Colonic mucosa (tissue), 4 donors: ENCODE data around the gene RAB21. TPM values are rescaled to one million over a fixed set of nuclear protein-coding genes. Genes with fewer than 3 reads are reported as not detected.

Experiments
- DNase-seq: peaks from one replicate; pipeline ENCODE4 v3.0.0-alpha.2; 2020
- H3K27ac ChIP-seq: fragments of 200-600 bp; one replicate; pipeline ENCODE4 v1.8.0; 2021
- H3K27me3 ChIP-seq: fragments of 200-600 bp; one replicate; pipeline ENCODE4 v1.8.0; 2021
- H3K36me3 ChIP-seq: fragments of 200-600 bp; one replicate; pipeline ENCODE4 v1.8.0; 2021
- H3K4me1 ChIP-seq: fragments of 200-600 bp; one replicate; pipeline ENCODE4 v1.8.0; 2021; ENCODE audit warnings: mild to moderate bottlenecking
- H3K4me3 ChIP-seq: fragments of 200-600 bp; one replicate; pipeline ENCODE4 v1.8.0; 2021
- H3K9ac ChIP-seq, 2 donors: one replicate each; pipeline ENCODE4 v1.7.0; 2013; ENCODE audit warnings: control low read depth in 2 of 2, low read depth in 2 of 2, low read length in 2 of 2
- H3K9me3 ChIP-seq: fragments of 200-600 bp; one replicate; pipeline ENCODE4 v1.8.0; 2021
- CTCF ChIP-seq: fragments of 200-600 bp; IDR thresholded peaks from one replicate; pipeline ENCODE4 v1.8.0; 2022; ENCODE audit warnings: antibody characterized with exemption, mild to moderate bottlenecking
- intact Hi-C: fragments of 100-400 bp; cut with DNase I; formaldehyde crosslinking; loops from one replicate; pipeline ENCODE4 v1.14.1; 2022
- total RNA-seq, 2 donors: library from RNA; stranded (reverse); fragmentation: NEBNext Ultra II Directional in 1 of 2; extraction: Animal tissue kit (Norgen Biotek cat#: 25700) in 1 of 2; gene quantifications; one replicate each; pipeline ENCODE4 v1.2.1, GENCODE V29; 2021
- donor health status: healthy.
- donor health status: DM: no; HTN: no; CAD: no.
- donor health status: DM: no; HTN: no; CAD: no.

Gene RAB21
- total RNA-seq, 2 donors from 2014 or later, result 52.5 to 75.1 TPM

DNA sequence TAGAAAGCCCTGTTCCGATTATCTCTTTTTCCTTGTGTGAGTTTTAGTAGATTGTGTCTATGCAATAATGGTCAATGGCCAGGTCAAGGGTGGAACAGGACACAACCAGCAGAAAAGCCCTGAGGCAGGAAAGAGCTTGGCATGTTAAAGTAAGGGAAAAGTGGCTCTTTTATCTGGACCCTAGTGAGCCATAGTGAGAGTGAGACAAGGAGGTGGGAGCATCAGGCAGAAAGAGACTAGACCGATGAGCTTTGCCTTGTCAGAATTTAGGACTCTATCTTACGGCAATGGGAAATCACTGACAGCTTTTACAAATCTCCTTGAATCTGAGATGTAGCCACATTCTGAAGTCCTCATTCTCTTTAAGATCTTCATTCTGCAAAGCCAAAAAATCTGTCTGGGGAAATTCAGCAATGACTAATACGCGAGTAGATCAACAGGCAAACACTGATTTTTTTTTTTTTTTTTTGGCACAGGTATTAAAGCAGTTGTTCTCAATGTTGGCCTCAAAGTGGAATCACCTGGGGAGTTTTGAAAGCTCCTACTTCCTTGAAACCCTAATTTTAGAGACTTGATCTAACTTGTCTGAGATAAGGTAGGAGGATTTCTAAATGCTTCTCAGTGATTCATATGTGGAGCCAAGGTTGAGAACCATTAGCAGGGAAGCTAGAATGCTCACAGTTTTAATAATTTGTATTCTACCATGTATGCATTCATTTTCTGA lies 34.9 kb upstream of the RAB21 start:
- no peaks in the 10 kb centered on the region for H3K36me3 ChIP-seq
- intact Hi-C loops, result no loop called here
- H3K4me3 ChIP-seq, result no peak overlapping the region
- no peak for TF ChIP-seq CTCF
- no peaks in the 10 kb centered on the region for H3K4me1 ChIP-seq
- DNase-seq, result no peak
- no peak overlapping the region for H3K9ac ChIP-seq
- H3K27ac ChIP-seq, result no peak overlapping the region
- H3K27me3 ChIP-seq, result no peaks in the 10 kb centered on the region
- H3K9me3 ChIP-seq, result no peaks in the 10 kb centered on the region

DNA sequence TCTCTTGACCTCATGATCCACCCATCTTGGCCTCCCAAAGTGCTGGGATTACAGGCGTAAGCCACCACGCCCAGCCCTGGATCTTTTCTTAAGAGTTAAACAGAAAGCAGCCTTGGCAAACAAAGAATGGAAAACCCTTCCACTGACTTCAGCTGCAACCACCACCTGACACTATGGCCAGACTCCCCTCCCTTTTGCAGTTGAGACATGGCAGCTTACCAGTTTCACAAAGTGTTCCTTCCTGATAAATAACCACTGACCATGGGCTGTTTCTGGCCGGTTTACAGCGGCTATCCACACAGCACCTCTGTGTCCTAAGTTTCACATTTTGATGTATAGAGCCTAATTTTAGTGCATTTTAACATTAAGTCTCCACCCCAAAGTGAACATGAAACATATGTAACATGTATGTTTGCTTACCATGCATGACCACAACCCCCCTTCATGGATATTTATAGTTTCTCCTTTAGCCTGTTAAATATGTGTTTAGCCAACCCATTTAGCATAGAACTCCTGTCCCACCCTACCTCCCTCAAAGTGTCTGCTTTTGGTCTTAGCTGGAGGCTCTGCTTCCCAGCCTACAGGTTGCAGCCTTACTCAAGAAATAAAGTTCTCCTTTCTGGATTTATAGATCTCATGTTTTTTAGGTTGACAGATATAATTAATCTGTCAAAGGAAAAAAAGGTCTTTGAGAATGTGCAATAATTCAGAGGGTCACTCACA lies 32.7 kb upstream of the RAB21 start:
- Histone ChIP-seq H3K36me3 (no peaks in the 10 kb centered on the region), H3K4me3 (no peak overlapping the region), H3K27me3 (no peaks in the 10 kb centered on the region), H3K9ac (no peak overlapping the region), H3K9me3 (no peaks in the 10 kb centered on the region), H3K27ac (no peak overlapping the region), H3K4me1 (no peaks in the 10 kb centered on the region)
- intact Hi-C loops, result no loop called here
- TF ChIP-seq CTCF, result no peak
- no peak for DNase-seq

GRCh38 chr12:71725011-71725410 lies 29.7 kb upstream of the RAB21 start:
- H3K9me3 ChIP-seq, result no peaks in the 10 kb centered on the region
- intact Hi-C loops, result no loop called here
- H3K4me1 ChIP-seq, result no peaks in the 10 kb centered on the region
- H3K36me3 ChIP-seq, result no peaks in the 10 kb centered on the region
- DNase-seq, result no peak
- no peak overlapping the region for H3K4me3 ChIP-seq
- no peak overlapping the region for H3K27ac ChIP-seq
- H3K27me3 ChIP-seq, result no peaks in the 10 kb centered on the region
- no peak for TF ChIP-seq CTCF
- no peak overlapping the region for H3K9ac ChIP-seq

- Histone ChIP-seq H3K27me3 (no peaks in the 10 kb centered on the region), H3K4me1 (no peaks in the 10 kb centered on the region), H3K36me3 (no peaks in the 10 kb centered on the region), H3K9me3 (no peaks in the 10 kb centered on the region), H3K4me3 (no peak overlapping the region), H3K27ac (no peak overlapping the region), H3K9ac (no peak overlapping the region)
- no peak for TF ChIP-seq CTCF
- intact Hi-C loops, result no loop called here
- no peak for DNase-seq
Measured at GRCh38 chr12:71726548-71726947, 28.1 kb upstream of the RAB21 start.

- intact Hi-C loops, result no loop called here
- Histone ChIP-seq H3K4me1 (no peaks in the 10 kb centered on the region), H3K36me3 (no peaks in the 10 kb centered on the region), H3K9ac (no peak overlapping the region), H3K9me3 (no peaks in the 10 kb centered on the region), H3K27ac (no peak overlapping the region), H3K4me3 (no peak overlapping the region), H3K27me3 (no peaks in the 10 kb centered on the region)
- DNase-seq, result no peak
- TF ChIP-seq CTCF, result no peak
Measured at GRCh38 chr12:71727958-71728357, 26.7 kb upstream of the RAB21 start.
